ENCODE results near the gene PHKG1.

DNA sequence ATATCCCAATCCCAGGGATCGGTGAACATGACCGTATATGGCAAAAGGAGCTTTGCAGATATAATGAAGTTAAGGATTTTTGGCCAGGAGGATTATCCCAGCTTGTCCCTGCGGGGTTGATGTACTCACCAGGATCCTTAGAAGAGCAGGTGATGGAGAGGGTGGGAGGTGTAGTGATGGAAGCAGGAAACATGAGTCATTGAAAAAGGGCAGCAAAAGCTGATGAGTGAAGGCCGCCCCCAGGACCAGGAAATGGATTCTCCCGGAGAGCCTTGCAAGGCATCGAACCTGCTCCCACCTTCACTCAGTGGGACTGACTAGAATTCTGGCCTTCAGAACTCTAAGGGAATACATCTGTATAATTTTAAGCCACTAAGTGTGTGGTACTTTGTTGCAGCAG lies 28.7 kb upstream of the PHKG1 start:
- TF ChIP-seq, protein P1, sequence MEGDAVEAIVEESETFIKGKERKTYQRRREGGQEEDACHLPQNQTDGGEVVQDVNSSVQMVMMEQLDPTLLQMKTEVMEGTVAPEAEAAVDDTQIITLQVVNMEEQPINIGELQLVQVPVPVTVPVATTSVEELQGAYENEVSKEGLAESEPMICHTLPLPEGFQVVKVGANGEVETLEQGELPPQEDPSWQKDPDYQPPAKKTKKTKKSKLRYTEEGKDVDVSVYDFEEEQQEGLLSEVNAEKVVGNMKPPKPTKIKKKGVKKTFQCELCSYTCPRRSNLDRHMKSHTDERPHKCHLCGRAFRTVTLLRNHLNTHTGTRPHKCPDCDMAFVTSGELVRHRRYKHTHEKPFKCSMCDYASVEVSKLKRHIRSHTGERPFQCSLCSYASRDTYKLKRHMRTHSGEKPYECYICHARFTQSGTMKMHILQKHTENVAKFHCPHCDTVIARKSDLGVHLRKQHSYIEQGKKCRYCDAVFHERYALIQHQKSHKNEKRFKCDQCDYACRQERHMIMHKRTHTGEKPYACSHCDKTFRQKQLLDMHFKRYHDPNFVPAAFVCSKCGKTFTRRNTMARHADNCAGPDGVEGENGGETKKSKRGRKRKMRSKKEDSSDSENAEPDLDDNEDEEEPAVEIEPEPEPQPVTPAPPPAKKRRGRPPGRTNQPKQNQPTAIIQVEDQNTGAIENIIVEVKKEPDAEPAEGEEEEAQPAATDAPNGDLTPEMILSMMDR (IDR thresholded peaks at IDR 0.05), result no peak
- TF ChIP-seq POLR2AphosphoS5 (IDR thresholded peaks at IDR 0.05) (no peak), POLR2A (IDR thresholded peaks at IDR 0.05) (no peak), EP300 (IDR thresholded peaks at IDR 0.05) (no peak)
